Skeletal muscle satellite cell (primary cell): ENCODE results near the gene TRAPPC5.

Experiments used
- H3K27me3 ChIP-seq: 2 replicates; pipeline ENCODE4 v1.7.0; 2013; ENCODE audit warnings: low read length; ENCODE audit not compliant: control insufficient read depth, insufficient read depth
- H3K36me3 ChIP-seq: 2 replicates; pipeline ENCODE4 v1.7.0; 2013; ENCODE audit warnings: mild to moderate bottlenecking, control low read depth, low read length; ENCODE audit not compliant: insufficient read depth
- H3K4me1 ChIP-seq: 2 replicates; pipeline ENCODE4 v1.7.0; 2013; ENCODE audit warnings: low read length; ENCODE audit not compliant: control insufficient read depth, insufficient read depth
- H3K4me2 ChIP-seq: 2 replicates; pipeline ENCODE4 v1.7.0; 2013; ENCODE audit warnings: mild to moderate bottlenecking, low read length
- H3K4me3 ChIP-seq: 2 replicates; pipeline ENCODE4 v1.7.0; 2013; ENCODE audit warnings: low read length
- H3K9ac ChIP-seq: 2 replicates; pipeline ENCODE4 v1.7.0; 2013; ENCODE audit warnings: mild to moderate bottlenecking, low read depth, low read length, moderate library complexity
- H3K9me3 ChIP-seq: replicated peaks from 2 replicates; pipeline ENCODE4 v1.7.0; 2013; ENCODE audit warnings: mild to moderate bottlenecking, control low read depth, low read length

The TRAPPC5 gene

DNA sequence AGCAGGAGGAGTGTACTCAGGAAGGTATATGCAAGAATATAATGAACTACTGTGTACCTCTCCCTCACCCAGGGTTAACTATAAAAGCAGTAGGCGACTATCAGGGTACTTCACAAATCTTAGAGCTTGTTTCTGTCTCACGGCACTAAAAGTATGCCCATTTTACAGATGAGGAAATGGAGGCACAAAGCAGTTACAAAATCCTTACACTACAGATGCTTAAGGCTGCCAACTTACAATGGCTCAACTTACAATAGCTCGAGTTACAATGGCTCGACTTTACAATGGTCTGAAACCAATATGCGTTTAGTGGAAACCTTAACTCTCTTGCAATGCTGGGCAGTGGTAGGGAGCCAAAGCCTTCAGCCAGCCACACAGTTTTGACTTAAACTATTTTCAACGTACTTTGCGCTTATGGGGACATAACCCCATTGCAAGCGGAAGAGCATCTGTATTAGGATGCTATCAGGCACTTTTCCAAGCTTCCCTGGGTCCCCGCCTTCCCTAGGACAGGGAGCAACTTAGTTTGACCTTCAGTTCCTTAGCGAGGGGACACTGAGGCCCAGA is 17.2 kb downstream of the TRAPPC5 start:
- Histone ChIP-seq H3K9me3 (no peaks in the 10 kb centered on the region), H3K36me3 (no peaks in the 10 kb centered on the region), H3K4me2 (no peak overlapping the region), H3K27me3 (peaks cover 23% of the 10 kb centered on the region), H3K4me1 (no peaks in the 10 kb centered on the region), H3K4me3 (no peak overlapping the region), H3K9ac (no peak overlapping the region)

- no peak overlapping the region for H3K4me2 ChIP-seq
- no peak overlapping the region for H3K4me3 ChIP-seq
- H3K9me3 ChIP-seq = no peaks in the 10 kb centered on the region
- H3K27me3 ChIP-seq = peaks cover 23% of the 10 kb centered on the region
- no peak overlapping the region for H3K9ac ChIP-seq
- no peaks in the 10 kb centered on the region for H3K4me1 ChIP-seq
- no peaks in the 10 kb centered on the region for H3K36me3 ChIP-seq
Observed at GRCh38 chr19:7698583-7698982, 17.9 kb downstream of the TRAPPC5 start.

GRCh38 chr19:7699003-7699402 is 18.4 kb downstream of the TRAPPC5 start:
- no peak overlapping the region for H3K9ac ChIP-seq
- H3K9me3 ChIP-seq = no peaks in the 10 kb centered on the region
- H3K36me3 ChIP-seq = no peaks in the 10 kb centered on the region
- H3K4me3 ChIP-seq = no peak overlapping the region
- no peak overlapping the region for H3K4me2 ChIP-seq
- H3K27me3 ChIP-seq = peaks cover 23% of the 10 kb centered on the region
- no peaks in the 10 kb centered on the region for H3K4me1 ChIP-seq

DNA sequence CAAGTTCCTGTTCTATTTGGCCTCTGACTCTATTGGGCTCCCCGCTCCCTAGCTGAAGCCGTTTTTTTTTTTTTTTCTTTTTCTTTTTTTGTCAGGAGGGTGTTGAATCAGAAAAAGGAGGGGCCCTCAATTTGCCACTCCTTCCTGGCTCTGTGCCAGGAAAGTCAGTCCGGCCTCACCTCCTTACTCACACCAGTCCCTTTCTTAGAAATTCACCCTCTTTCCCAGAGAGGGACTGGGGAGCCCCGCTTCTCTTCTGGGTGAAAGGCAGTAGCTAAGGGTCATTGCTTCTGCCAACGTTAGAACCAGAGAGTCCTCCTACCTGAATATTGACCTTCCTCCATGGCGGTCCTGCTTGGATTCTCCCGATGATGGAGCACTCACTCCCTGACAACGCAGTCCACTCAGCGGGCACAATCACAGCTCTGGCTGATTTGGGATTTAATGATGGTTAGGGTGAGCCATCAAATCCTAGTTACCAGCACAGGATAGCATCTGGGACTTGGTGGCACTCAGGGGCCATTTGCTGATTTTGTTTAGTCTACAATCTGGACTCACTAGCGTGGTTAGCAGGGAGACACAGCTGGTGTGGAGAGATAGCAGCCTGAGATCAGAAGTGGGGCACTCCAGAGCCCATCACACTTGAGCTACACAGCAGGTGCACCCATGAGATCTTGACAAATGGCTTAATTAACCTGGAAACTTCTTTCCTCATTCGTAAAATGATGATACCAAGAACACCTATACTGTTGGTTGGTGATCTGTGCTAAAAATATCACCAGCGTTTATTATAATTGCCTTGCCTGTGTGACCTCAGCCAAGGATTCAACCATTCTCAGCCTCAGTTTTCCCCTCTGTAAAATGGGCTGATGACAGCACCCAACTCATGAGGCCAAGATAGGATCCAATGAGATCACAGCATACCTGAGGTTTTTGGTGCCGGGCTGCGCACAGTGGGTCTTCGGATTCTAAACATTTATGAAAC is 19.1 kb downstream of the TRAPPC5 start:
- Histone ChIP-seq H3K36me3 (no peaks in the 10 kb centered on the region), H3K4me3 (no peak overlapping the region), H3K27me3 (peaks cover 23% of the 10 kb centered on the region), H3K4me1 (no peaks in the 10 kb centered on the region), H3K9ac (no peak overlapping the region), H3K9me3 (no peaks in the 10 kb centered on the region), H3K4me2 (no peak overlapping the region)

GRCh38 chr19:7701049-7701653 is 20.5 kb downstream of the TRAPPC5 start:
- Histone ChIP-seq H3K4me3 (no peak overlapping the region), H3K9ac (no peak overlapping the region), H3K4me2 (no peak overlapping the region), H3K36me3 (no peaks in the 10 kb centered on the region), H3K4me1 (no peaks in the 10 kb centered on the region), H3K9me3 (no peaks in the 10 kb centered on the region), H3K27me3 (peaks cover 18% of the 10 kb centered on the region)

- H3K9ac ChIP-seq = no peak within 1 kb of the TSS
- no peaks in the 10 kb centered on the region for H3K36me3 ChIP-seq
- H3K4me2 ChIP-seq = no peak within 1 kb of the TSS
- no peaks in the 10 kb centered on the region for H3K4me1 ChIP-seq
- no peak within 1 kb of the TSS for H3K4me3 ChIP-seq
- H3K9me3 ChIP-seq = no peaks in the 10 kb centered on the region
- H3K27me3 ChIP-seq = peaks cover 18% of the 10 kb centered on the region
Observed at GRCh38 chr19:7701654-7702457, 21.2 kb downstream of the TRAPPC5 start, which contains the start of gene FCER2. Gene FCER2, minus strand, starts transcription at chr19:7702131. Its CDS starts 2,371 bp downstream, at chr19:7699760.

GRCh38 chr19:7703332-7703731 is 22.7 kb downstream of the TRAPPC5 start:
- Histone ChIP-seq H3K36me3 (no peaks in the 10 kb centered on the region), H3K27me3 (peaks cover 11% of the 10 kb centered on the region), H3K4me2 (no peak overlapping the region), H3K9me3 (no peaks in the 10 kb centered on the region), H3K4me1 (no peaks in the 10 kb centered on the region), H3K9ac (no peak overlapping the region), H3K4me3 (no peak overlapping the region)

DNA sequence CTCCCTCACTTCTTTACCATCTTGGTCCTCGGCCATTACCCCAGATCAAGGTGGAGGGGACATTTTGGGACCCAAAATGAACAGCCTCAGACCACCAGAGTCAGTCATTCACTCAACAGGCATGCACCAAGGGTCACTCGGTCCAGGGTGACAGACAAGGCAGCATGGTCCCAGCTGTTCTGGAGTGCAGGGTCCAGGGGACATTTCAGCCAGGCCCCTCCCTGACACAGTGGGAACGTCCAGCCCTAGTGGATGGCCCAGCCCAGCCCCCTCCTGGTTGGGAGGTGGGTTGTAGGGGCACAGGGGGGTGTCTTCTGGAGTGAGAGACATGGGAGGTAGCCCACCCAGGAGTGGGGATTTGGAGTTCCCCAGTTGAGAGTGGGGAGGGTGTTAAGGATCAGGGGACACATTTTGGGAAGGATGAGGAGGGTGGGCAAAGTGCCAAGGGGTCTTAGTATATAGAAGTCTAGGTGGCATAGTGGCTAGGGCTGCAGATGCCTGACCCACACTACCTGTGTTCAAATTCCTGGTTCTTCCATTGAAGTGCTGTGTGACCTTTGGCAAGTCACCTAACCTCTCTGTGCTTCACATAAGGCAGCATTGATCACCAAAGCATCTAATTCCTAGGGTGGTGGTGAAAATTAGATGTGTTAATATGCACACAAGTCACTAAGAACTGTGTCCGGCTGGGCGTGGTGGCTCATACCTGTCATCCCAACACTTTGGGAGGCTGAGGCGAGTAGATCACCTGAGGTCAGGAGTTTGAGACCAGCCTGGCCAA is 23.8 kb downstream of the TRAPPC5 start:
- Histone ChIP-seq H3K4me1 (no peaks in the 10 kb centered on the region), H3K27me3 (peaks cover 4% of the 10 kb centered on the region), H3K9me3 (no peaks in the 10 kb centered on the region), H3K4me3 (no peak overlapping the region), H3K9ac (no peak overlapping the region), H3K36me3 (no peaks in the 10 kb centered on the region), H3K4me2 (no peak overlapping the region)

GRCh38 chr19:7705387-7706187 is 25.0 kb downstream of the TRAPPC5 start:
- H3K4me1 ChIP-seq = no peaks in the 10 kb centered on the region
- H3K36me3 ChIP-seq = no peaks in the 10 kb centered on the region
- H3K9ac ChIP-seq = no peak overlapping the region
- no peaks in the 10 kb centered on the region for H3K9me3 ChIP-seq
- no peak overlapping the region for H3K4me3 ChIP-seq
- no peak overlapping the region for H3K4me2 ChIP-seq
- H3K27me3 ChIP-seq = no peaks in the 10 kb centered on the region
